ENCODE results near the gene GALNTL6. TPM values are rescaled to one million over a fixed set of nuclear protein-coding genes. Genes with fewer than 3 reads are reported as not detected.

GALNTL6 gene
- total and polyA plus RNA-seq, 2 donors (not counting 1 experiment from before 2014, with no cell fraction given) = 0.99 to 1.1 TPM

- Mint-ChIP-seq H3K4me1 (no peaks in the 10 kb centered on the region), H3K27ac (no peak overlapping the region), H3K27me3 (no peaks in the 10 kb centered on the region), H3K4me3 (no peak overlapping the region), H3K9me3 (ENCODE audit: insufficient read depth) (no peaks in the 10 kb centered on the region)
- Histone ChIP-seq H3K36me3 (replicated peaks in 1 of 2; ENCODE audit: control extremely low read depth in 1 of 2, control insufficient read depth in 1 of 2, extremely low read depth in 1 of 2, insufficient read depth in 2 of 2, low read length in 1 of 2) (no peaks in the 10 kb centered on the region), H3K79me2 (ENCODE audit: control insufficient read depth, insufficient read depth, low read length) (no peaks in the 10 kb centered on the region), H2AFZ (ENCODE audit: insufficient read depth, low read depth, low read length, poor library complexity, severe bottlenecking) (no peak overlapping the region), H3K9me3 (ENCODE audit: control extremely low read depth in 1 of 3, control insufficient read depth in 2 of 3, insufficient read depth in 1 of 3, low read length in 2 of 3) (no peaks in the 10 kb centered on the region), H3K9ac (ENCODE audit: low read length) (no peak overlapping the region), H3K4me2 (replicated peaks; ENCODE audit: low read depth, low read length, poor library complexity, severe bottlenecking) (no peak overlapping the region), H3K27me3 (replicated peaks in 1 of 4; ENCODE audit: control extremely low read depth in 1 of 4, control insufficient read depth in 3 of 4, insufficient read depth in 4 of 4, low read length in 3 of 4) (no peaks in the 10 kb centered on the region), H3K4me1 (ENCODE audit: control insufficient read depth in 2 of 2, insufficient read depth in 2 of 2, low read length in 2 of 2) (no peaks in the 10 kb centered on the region), H3K4me3 (ENCODE audit: control extremely low read depth in 1 of 5, extremely low read depth in 1 of 5, insufficient read depth in 1 of 5, low read depth in 2 of 5, low read length in 4 of 5) (no peak overlapping the region), H4K20me1 (ENCODE audit: control insufficient read depth, insufficient read depth, low read length, poor library complexity, severe bottlenecking) (no peaks in the 10 kb centered on the region), H3K27ac (ENCODE audit: low read length in 2 of 2) (no peak overlapping the region)
- CTCF ChIA-PET = no interaction called here
- 100% methylated on average over 3 of the region's 5 CpGs for WGBS (ENCODE audit: insufficient coverage)
- DNase-seq = no peak
- no peak for ATAC-seq (ENCODE audit: low read depth)
- intact Hi-C loops (cut with micrococcal nuclease) = no loop called here
- POLR2A ChIA-PET = no interaction called here
- no peak for TF ChIP-seq CTCF (IDR thresholded peaks at IDR 0.05)
- TF ChIP-seq EZH2 (IDR thresholded peaks at IDR 0.05; ENCODE audit: borderline replicate concordance, insufficient read depth, low read depth, low read length, poor library complexity, severe bottlenecking) = no peak
These were observed 412.3 kb downstream of the GALNTL6 start for GRCh38 chr4:172225457-172225856.

- Histone ChIP-seq H3K36me3 (replicated peaks in 1 of 2; ENCODE audit: control extremely low read depth in 1 of 2, control insufficient read depth in 1 of 2, extremely low read depth in 1 of 2, insufficient read depth in 2 of 2, low read length in 1 of 2) (no peaks in the 10 kb centered on the region), H3K9ac (ENCODE audit: low read length) (no peak overlapping the region), H3K9me3 (ENCODE audit: control extremely low read depth in 1 of 3, control insufficient read depth in 2 of 3, insufficient read depth in 1 of 3, low read length in 2 of 3) (no peaks in the 10 kb centered on the region), H3K27ac (ENCODE audit: low read length in 2 of 2) (no peak overlapping the region), H3K4me1 (ENCODE audit: control insufficient read depth in 2 of 2, insufficient read depth in 2 of 2, low read length in 2 of 2) (no peaks in the 10 kb centered on the region), H3K79me2 (ENCODE audit: control insufficient read depth, insufficient read depth, low read length) (no peaks in the 10 kb centered on the region), H4K20me1 (ENCODE audit: control insufficient read depth, insufficient read depth, low read length, poor library complexity, severe bottlenecking) (no peaks in the 10 kb centered on the region), H2AFZ (ENCODE audit: insufficient read depth, low read depth, low read length, poor library complexity, severe bottlenecking) (no peak overlapping the region), H3K27me3 (replicated peaks in 1 of 4; ENCODE audit: control extremely low read depth in 1 of 4, control insufficient read depth in 3 of 4, insufficient read depth in 4 of 4, low read length in 3 of 4) (no peaks in the 10 kb centered on the region), H3K4me2 (replicated peaks; ENCODE audit: low read depth, low read length, poor library complexity, severe bottlenecking) (no peak overlapping the region), H3K4me3 (ENCODE audit: control extremely low read depth in 1 of 5, extremely low read depth in 1 of 5, insufficient read depth in 1 of 5, low read depth in 2 of 5, low read length in 4 of 5) (no peak overlapping the region)
- ChIA-PET CTCF (interaction anchor here (0.7 kb wide), 1 partner anchor 399 kb away, joined by 3 read pairs; no protein-coding TSS in a partner anchor), POLR2A (no interaction called here)
- H3K4me1 Mint-ChIP-seq = no peaks in the 10 kb centered on the region
- H3K9me3 Mint-ChIP-seq (ENCODE audit: insufficient read depth) = peaks cover 4% of the 10 kb centered on the region
- ATAC-seq (ENCODE audit: low read depth) = no peak
- no peak overlapping the region for H3K27ac Mint-ChIP-seq
- intact Hi-C loops (cut with micrococcal nuclease) = no loop called here
- H3K27me3 Mint-ChIP-seq = no peaks in the 10 kb centered on the region
- DNase-seq = no peak
- TF ChIP-seq CTCF (IDR thresholded peaks at IDR 0.05) (no peak), EZH2 (IDR thresholded peaks at IDR 0.05; ENCODE audit: borderline replicate concordance, insufficient read depth, low read depth, low read length, poor library complexity, severe bottlenecking) (no peak)
- 96% methylated on average over 3 of the region's 5 CpGs for WGBS (ENCODE audit: insufficient coverage)
- no peak overlapping the region for H3K4me3 Mint-ChIP-seq
These were observed 419.8 kb downstream of the GALNTL6 start for GRCh38 chr4:172232966-172233365.
